ENCODE measurements around the gene ZBED1. TPM values are rescaled to one million over a fixed set of nuclear protein-coding genes. Genes with fewer than 3 reads are reported as not detected.
A peak's percentile ranks its signal among the peaks of the same experiment; 100 is the strongest.
"Not testable (repeated sequence)": the region's sequence is repeated elsewhere in the genome, so short reads cannot be mapped to it uniquely, and the experiment has no call there.

Gene ZBED1
- total and polyA plus RNA-seq, 4 donors = 29.7 to 56.3 (median 42.0) TPM

DNA sequence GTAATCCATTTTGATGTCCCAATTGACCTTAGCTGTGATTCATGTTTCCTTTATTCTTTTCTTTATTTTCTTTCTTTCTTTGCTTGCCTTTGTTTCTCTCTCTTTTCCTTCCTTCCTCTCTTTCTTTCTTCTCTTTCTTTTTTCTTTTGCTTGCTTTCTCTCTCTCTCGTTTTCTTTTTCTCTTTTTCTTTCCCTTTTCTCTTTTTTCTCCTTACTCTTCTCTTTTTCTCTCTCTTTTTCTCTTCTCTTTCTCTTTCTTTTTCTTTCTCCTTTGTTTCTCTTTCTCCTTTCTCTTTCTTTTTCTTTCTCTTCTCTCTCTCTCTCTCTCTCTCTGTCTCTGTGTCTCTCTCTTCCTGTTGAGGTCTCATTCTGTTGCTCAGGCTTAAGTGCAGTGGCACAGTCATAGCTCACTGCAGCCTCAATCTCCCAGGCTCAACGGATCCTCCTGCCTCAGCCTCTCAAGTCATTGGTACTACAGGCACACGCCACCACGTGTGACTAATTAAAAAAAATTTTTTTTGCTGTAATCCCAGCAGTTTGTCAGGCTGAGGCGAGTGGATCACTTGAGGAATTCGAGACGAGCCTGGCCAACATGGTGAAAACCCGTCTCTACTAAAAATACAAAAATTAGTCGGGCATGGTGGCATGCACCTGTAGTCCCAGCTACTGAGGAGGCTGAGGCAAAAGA is 8.0 kb upstream of the ZBED1 start:
- no peaks in the 10 kb centered on the region for H3K27me3 ChIP-seq (ENCODE audit: control insufficient read depth, insufficient read depth, low read length)
- 93% methylated on average over 9 of the region's 9 CpGs for WGBS (ENCODE audit: insufficient coverage)
- DNase-seq (ENCODE audit: low read depth in 4 of 6, low spot score in 6 of 6) = no peak
- no peaks in the 10 kb centered on the region for H3K4me1 ChIP-seq (ENCODE audit: control insufficient read depth, insufficient read depth, low read length)
- no peak overlapping the region for H3K4me3 ChIP-seq (ENCODE audit: low read depth, low read length)
- no peak overlapping the region for H3K27ac ChIP-seq (ENCODE audit: low read depth, low read length)
- H3K36me3 ChIP-seq (ENCODE audit: control insufficient read depth, insufficient read depth, low read length) = no peaks in the 10 kb centered on the region
- H3K9me3 ChIP-seq (ENCODE audit: control insufficient read depth, insufficient read depth, low read length) = no peaks in the 10 kb centered on the region

DNA sequence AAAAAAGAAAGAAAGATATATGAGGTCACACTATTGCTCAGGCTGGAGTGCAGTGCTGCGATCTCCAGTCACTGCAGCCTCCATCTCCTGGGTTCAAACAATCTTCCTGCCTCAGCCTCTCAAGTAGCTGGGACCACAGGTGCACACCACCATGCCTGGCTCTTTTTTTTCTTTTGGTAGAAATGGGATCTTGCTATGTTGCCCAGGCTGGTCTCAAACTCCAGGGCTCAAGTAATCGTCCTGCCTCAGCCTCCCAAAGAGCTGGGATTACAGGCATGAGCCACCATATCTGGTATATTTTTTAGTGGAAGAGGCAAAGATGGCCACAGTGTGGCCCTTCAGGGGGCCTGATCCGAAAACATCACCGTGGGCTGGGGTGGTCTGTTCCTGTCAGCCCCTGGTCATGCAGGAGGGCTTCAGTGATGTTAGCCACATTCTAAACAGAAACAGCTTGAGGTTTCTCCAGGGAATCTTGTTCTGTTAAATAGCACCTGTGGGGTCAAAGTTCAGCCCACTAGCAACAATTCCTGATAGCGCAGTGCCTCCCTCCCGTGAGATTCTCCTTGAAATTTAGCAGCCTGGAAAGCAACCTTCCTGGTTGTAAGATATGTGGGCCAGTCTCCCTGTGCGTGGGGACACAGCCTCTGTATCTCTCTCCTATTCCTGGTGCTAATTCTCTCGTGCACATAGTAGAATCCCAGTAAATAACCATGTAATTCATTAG is 7.3 kb upstream of the ZBED1 start:
- Histone ChIP-seq H3K36me3 (ENCODE audit: control insufficient read depth, insufficient read depth, low read length) (no peaks in the 10 kb centered on the region), H3K4me1 (ENCODE audit: control insufficient read depth, insufficient read depth, low read length) (no peaks in the 10 kb centered on the region), H3K27me3 (ENCODE audit: control insufficient read depth, insufficient read depth, low read length) (no peaks in the 10 kb centered on the region), H3K9me3 (ENCODE audit: control insufficient read depth, insufficient read depth, low read length) (no peaks in the 10 kb centered on the region), H3K27ac (ENCODE audit: low read depth, low read length) (no peak overlapping the region), H3K4me3 (ENCODE audit: low read depth, low read length) (no peak overlapping the region)
- WGBS (ENCODE audit: insufficient coverage) = 96% methylated on average over 3 of the region's 8 CpGs
- no peak for DNase-seq (ENCODE audit: low read depth in 4 of 6, low spot score in 6 of 6)

DNA sequence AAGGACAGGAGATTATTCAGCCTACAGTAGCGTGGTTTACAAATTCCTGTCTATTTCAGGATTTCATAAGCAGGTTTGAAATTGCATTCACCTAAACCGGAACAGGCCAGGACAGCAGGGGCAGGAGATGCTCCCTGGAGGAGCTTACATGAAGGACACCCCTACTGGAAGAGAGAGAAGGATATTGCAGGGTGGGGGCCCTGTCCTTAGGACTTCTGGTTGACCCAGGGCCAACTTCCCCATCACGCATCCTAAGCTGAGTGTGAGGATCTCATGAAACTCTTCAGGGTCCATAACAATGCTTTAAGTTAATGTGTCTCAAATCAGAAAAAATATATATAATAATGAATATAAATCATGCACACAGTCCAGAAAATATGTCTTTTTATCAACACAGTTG is 6.4 kb upstream of the ZBED1 start:
- WGBS (ENCODE audit: insufficient coverage) = 100% methylated on average over 1 of the region's 3 CpGs

DNA sequence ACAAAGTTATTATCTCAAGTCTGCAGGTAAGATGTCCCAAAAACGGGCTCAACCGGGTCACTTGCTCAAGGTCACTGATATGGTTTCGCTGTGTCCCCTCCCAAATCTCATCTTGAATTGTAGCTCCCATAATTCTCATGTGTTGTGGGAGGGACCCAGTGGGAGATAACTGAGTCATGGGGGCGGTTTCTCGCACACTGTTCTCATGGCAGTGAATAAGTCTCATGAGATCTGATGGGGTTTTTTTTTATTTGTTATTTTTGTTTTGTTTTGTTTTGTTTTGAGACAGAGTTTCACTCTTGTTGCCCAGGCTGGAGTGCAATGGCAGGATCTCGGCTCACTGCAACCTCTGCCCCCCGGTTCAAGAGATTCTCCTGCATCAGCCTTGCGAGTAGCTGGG is 4.6 kb upstream of the ZBED1 start:
- H3K27me3 ChIP-seq (ENCODE audit: control insufficient read depth, insufficient read depth, low read length); DNase-seq (ENCODE audit: low read depth in 4 of 6, low spot score in 6 of 6); H3K36me3 ChIP-seq (ENCODE audit: control insufficient read depth, insufficient read depth, low read length); H3K9me3 ChIP-seq (ENCODE audit: control insufficient read depth, insufficient read depth, low read length); H3K4me1 ChIP-seq (ENCODE audit: control insufficient read depth, insufficient read depth, low read length); H3K27ac ChIP-seq (ENCODE audit: low read depth, low read length); H3K4me3 ChIP-seq (ENCODE audit: low read depth, low read length): not testable (repeated sequence)
- 100% methylated on average over 4 of the region's 8 CpGs for WGBS (ENCODE audit: insufficient coverage)

More for the DNA sequence above, 6.4 kb upstream of the ZBED1 start:
- H3K9me3 ChIP-seq (ENCODE audit: control insufficient read depth, insufficient read depth, low read length) = no peaks in the 10 kb centered on the region
- H3K36me3 ChIP-seq (ENCODE audit: control insufficient read depth, insufficient read depth, low read length) = no peaks in the 10 kb centered on the region
- no peak overlapping the region for H3K4me3 ChIP-seq (ENCODE audit: low read depth, low read length)
- peaks cover 2% of the 10 kb centered on the region for H3K4me1 ChIP-seq (ENCODE audit: control insufficient read depth, insufficient read depth, low read length)
- no peak for DNase-seq (ENCODE audit: low read depth in 4 of 6, low spot score in 6 of 6)
- no peaks in the 10 kb centered on the region for H3K27me3 ChIP-seq (ENCODE audit: control insufficient read depth, insufficient read depth, low read length)
- no peak overlapping the region for H3K27ac ChIP-seq (ENCODE audit: low read depth, low read length)

DNA sequence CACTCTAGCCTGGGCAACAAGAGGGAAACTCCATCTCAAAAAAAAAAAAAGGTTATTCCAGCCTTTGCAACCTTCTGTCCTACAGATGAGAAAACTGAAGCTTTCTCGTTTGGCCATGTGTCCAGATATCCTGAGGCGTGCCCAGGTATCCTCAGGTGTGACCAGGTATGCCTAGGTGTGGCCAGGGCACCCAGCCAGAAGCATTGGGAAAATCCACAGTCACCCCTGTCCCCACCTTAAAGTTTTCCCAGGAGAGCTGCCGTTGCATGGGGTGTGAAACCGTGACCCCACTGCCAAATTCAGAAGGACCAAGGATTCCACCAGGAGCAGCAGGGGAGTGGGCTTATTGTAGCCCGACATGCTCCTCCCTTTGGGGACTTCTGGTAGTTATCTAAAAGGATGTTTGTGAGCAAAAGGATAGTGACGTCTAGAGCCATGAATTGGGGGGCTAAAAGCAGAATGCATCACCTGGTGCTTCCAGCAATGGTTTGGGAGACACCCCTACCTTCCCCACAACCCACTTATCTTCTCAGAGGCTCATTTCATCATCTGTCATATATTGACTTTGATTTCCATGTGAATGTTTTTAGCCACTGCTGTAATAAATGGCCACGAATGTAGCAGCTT is 4.0 kb upstream of the ZBED1 start:
- Histone ChIP-seq H3K36me3 (ENCODE audit: control insufficient read depth, insufficient read depth, low read length) (no peaks in the 10 kb centered on the region), H3K27me3 (ENCODE audit: control insufficient read depth, insufficient read depth, low read length) (no peaks in the 10 kb centered on the region), H3K4me1 (ENCODE audit: control insufficient read depth, insufficient read depth, low read length) (peaks cover 12% of the 10 kb centered on the region), H3K27ac (ENCODE audit: low read depth, low read length) (no peak overlapping the region), H3K9me3 (ENCODE audit: control insufficient read depth, insufficient read depth, low read length) (no peaks in the 10 kb centered on the region), H3K4me3 (ENCODE audit: low read depth, low read length) (no peak overlapping the region)
- DNase-seq (ENCODE audit: low read depth in 4 of 6, low spot score in 6 of 6) = no peak
- 82% methylated on average over 5 of the region's 7 CpGs for WGBS (ENCODE audit: insufficient coverage)

DNA sequence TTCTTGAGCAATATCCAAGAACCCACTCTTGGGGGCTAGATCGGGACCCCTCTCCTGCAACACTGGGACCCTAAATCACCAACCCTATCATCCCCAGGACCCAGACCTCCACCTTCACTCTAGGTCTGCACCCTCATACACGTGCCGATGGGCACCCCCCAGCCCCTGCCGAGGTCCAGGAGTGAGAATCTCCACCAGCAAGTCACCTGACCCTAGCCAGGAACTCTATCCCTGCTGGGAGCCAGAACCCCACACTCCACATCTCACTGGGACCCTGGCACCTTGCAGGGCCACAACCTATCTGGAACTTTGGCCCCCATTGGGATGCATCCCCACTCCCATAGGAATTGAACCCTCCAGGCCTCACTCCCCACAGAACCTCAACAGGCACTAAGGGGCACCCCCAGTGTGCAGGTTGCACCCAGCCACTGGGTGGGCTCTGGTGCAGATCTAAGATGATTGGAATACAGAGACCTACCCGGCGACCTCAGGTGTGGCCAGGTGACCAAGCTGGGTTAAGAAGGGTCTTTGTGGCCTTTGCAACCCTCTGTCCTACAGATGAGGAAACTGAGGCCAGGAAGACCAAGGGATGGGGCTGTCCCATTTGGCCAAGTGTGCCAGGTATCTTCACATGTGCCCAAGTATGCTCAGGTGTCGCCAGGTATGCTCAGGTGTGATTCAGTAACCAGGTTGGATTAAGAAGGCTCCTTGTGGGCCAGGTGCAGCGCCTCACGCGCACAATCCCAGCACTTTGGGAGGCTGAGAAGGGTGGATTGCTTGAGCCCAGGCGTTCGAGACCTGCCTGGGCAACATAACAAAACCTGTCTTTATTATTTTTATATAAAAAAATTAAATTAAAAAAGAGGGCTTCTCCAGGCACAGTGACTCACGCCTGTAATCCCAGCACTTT is 3.1 kb upstream of the ZBED1 start:
- Histone ChIP-seq H3K4me1 (ENCODE audit: control insufficient read depth, insufficient read depth, low read length) (peaks cover 21% of the 10 kb centered on the region), H3K4me3 (ENCODE audit: low read depth, low read length) (no peak overlapping the region), H3K27me3 (ENCODE audit: control insufficient read depth, insufficient read depth, low read length) (no peaks in the 10 kb centered on the region), H3K36me3 (ENCODE audit: control insufficient read depth, insufficient read depth, low read length) (no peaks in the 10 kb centered on the region), H3K27ac (ENCODE audit: low read depth, low read length) (no peak overlapping the region), H3K9me3 (ENCODE audit: control insufficient read depth, insufficient read depth, low read length) (no peaks in the 10 kb centered on the region)
- 92% methylated on average over 6 of the region's 13 CpGs for WGBS (ENCODE audit: insufficient coverage)
- no peak for DNase-seq (ENCODE audit: low read depth in 4 of 6, low spot score in 6 of 6)

DNA sequence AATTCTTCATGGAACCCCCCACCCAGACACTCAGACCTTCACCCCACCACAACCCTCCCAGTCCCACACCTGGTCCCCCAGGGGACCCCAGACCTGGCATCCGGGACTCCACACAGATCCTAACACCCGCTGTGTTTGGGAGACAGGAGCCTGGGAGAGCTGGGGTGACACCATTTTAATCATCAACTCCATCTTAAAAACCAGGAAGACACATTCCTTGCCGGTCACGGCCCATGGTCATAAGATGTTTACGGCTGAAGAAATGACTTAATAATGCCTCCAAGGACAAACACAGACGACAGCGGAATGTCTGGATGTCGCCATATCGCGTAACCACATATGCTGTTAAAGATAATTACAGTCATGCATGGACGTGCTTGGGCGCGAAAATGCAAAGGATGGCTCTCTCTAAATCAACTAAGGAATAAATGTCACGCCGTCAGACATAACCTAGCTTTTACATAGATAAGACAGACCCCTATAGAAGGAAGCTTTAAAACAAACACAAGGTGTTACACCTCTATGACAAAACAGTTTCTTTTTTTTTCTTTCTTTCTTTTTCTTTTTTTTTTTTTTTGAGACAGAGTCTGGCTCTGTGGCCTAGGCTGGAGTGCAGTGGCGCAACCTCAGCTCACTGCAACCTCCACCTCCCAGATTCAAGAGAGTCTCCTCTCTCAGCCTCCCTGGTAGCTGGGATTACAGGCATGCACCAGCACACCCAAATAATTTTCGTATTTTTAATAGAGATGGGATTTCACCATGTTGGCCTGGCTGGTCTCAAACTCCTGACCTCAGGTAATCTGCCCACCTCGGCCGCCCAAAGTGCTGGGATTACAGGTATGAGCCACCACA is 2.1 kb upstream of the ZBED1 start:
- H3K4me3 ChIP-seq (ENCODE audit: low read depth, low read length) = no peak overlapping the region

DNA sequence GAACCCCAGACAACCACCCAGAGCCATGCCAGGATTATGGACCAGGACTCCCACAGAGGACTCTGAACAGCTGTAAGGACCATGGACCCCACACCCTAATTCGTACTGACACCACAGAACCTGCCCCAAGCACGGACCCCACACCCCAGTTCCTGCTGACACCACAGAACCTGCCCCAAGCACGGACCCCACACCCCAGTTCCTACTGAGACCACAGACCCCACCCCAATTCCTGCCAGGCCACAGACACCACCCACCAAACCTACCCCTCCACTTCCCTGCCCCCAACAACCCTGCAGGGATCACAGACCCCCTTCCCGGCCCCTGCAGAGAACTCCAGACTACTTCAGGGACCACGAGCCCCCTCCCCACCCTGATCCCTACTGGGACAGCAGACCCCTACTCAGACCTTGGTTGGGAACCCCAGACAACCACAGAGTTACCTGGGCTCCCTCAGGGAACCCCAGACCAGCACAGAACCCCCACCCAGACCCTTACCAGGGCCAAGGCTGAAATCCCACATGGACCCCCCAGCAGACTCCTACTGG is 1.4 kb upstream of the ZBED1 start:
- WGBS (ENCODE audit: insufficient coverage) = 92% methylated on average over 5 of the region's 5 CpGs
- H3K9me3 ChIP-seq (ENCODE audit: control insufficient read depth, insufficient read depth, low read length) = no peaks in the 10 kb centered on the region
- no peak overlapping the region for H3K4me3 ChIP-seq (ENCODE audit: low read depth, low read length)
- H3K27ac ChIP-seq (ENCODE audit: low read depth, low read length) = no peak overlapping the region
- DNase-seq (ENCODE audit: low read depth in 4 of 6, low spot score in 6 of 6) = no peak
- no peaks in the 10 kb centered on the region for H3K36me3 ChIP-seq (ENCODE audit: control insufficient read depth, insufficient read depth, low read length)
- H3K4me1 ChIP-seq (ENCODE audit: control insufficient read depth, insufficient read depth, low read length) = peaks cover 29% of the 10 kb centered on the region
- H3K27me3 ChIP-seq (ENCODE audit: control insufficient read depth, insufficient read depth, low read length) = no peaks in the 10 kb centered on the region

More for the DNA sequence above, 2.1 kb upstream of the ZBED1 start:
- no peak overlapping the region for H3K27ac ChIP-seq (ENCODE audit: low read depth, low read length)
- no peaks in the 10 kb centered on the region for H3K9me3 ChIP-seq (ENCODE audit: control insufficient read depth, insufficient read depth, low read length)
- no peaks in the 10 kb centered on the region for H3K36me3 ChIP-seq (ENCODE audit: control insufficient read depth, insufficient read depth, low read length)
- DNase-seq (ENCODE audit: low read depth in 4 of 6, low spot score in 6 of 6) = peak in 1 of 6 donors; percentile 55
- WGBS (ENCODE audit: insufficient coverage) = 58% methylated on average over 12 of the region's 19 CpGs
- H3K4me1 ChIP-seq (ENCODE audit: control insufficient read depth, insufficient read depth, low read length) = peaks cover 28% of the 10 kb centered on the region
- no peaks in the 10 kb centered on the region for H3K27me3 ChIP-seq (ENCODE audit: control insufficient read depth, insufficient read depth, low read length)
